GM19455 (cell line): ENCODE results near the gene RINL.
"Not testable (repeated sequence)": the region's sequence is repeated elsewhere in the genome, so short reads cannot be mapped to it uniquely, and the experiment has no call there.

ENCODE experiments used
- ATAC-seq: cut with Tn5 transposase; IDR thresholded peaks from one replicate; pipeline ENCODE4 v1.9.1; 2021; ENCODE audit not compliant: unreplicated experiment

RINL gene

DNA sequence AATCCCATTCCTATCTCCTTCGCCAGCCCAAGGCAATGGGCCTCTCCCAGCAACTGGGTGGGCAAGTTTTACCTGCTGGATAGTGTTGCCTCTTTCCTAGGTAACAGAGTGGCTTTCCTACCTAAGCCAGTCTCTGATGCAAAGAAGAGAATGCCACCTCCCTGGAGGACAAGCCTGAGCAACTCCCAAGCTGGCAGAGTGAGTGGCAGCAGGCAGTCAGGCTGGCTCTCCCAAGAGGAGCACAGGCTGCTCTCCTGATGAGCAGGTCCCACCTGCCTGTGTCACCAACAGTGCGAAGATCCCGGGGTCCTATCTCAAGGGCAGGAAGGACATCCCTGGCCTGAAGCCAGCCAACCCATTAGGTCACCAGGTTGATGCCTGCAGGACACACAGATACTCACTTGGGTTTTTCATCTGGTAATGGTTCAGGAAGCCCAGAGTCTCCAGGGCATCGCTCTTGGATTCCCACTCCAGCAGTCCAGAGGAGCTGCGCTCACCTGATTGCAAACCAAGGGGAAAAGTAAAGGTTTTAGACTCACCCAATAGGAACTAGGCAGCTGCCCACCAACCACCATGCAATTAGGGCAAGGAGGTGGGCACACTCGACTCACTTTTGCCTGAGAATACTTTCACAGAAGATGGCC lies 41.0 kb downstream of the RINL start:
- no peak for ATAC-seq

DNA sequence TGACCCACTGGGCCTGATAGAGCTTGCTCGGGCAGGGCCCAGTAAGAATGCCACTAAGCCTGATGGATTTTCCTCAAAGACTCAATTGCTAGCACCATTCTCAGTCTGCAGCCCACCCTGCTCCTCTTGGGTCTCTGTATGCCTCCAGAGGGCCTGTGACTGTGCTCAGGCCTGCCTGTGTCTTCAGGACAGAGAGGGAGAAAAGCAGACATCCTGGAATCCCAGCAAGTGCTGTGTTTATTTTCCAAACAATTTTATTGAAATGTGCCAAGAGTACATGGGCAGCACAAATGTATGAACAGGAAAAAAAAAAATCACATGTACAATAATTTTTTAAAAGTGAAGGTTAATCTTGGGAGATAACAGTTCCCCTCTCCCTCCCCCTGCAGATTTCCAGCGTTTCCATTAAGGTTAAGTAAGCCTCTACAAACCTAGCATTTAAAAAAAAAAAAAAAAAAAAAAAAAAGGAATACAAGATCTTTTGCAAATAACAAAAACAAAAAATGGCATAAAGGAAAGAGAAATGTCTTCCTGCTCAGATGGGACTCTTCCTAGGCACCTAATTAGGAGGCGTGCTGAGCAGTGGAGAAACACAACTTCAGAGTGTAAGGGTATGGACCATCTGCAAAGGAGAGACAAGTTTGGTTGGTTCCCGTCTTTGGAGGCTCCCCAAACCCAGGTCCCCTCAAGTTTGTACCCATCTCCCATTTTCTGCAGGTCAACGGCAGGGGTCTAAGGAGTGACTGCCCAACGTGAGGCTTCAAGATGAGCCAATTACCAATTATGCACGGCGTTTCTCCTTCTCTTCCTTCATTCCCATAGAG lies 41.7 kb downstream of the RINL start:
- no peak for ATAC-seq

GRCh38 chr19:38834590-38834989 lies 43.5 kb downstream of the RINL start:
- ATAC-seq, result no peak

- ATAC-seq, result no peak
These were observed 44.0 kb downstream of the RINL start for GRCh38 chr19:38834104-38834490.

DNA sequence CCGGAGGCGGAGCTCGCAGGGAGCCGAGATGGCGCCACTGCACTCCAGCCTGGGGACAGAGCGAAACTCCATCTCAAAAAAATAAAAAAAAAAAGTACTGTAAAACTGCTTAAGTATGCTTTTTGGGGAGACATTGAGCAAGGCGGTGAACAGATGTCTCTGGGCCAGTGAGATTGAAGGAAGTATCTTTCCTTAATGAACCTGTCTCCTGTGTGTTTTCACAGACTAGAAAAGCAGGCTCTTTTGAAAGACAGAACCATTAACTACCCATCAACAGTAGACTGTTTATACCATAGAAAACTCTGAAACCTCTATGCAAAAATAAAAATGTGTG lies 45.0 kb downstream of the RINL start:
- no peak for ATAC-seq

- ATAC-seq, result peak; percentile 33
These were observed 46.9 kb downstream of the RINL start for GRCh38 chr19:38831142-38831605.

DNA sequence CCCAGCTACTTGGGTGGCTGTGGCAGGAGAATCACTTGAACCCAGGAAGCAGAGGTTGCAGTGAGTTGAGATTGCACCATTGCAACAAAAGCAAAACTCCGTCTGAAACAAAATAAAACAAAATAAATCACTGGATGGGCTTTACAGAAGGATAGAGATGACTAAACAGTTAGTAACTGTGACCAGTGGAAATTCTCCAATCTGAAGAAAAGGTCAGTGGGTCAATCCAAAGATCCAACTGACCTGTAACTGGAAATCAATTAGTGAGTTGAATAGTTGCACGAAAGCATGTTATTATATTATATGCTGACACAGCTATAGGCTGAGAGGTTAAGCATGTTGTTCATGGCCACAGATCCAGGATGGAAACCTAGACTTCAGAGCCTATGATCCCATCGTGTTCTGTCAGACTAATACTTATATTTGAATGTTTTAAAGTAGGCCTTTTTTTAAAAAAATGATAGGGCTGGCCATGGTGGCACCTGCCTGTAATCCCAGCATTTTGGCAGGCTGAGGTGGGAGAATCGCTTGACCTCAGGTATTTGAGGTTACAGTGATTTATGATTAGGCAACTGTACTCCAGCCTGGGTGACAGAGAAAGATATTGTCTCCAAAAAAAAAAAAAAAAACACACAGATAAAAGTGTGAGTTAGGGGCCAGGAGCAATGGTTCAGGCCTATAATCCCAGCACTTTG lies 47.9 kb downstream of the RINL start:
- ATAC-seq, result no peak

DNA sequence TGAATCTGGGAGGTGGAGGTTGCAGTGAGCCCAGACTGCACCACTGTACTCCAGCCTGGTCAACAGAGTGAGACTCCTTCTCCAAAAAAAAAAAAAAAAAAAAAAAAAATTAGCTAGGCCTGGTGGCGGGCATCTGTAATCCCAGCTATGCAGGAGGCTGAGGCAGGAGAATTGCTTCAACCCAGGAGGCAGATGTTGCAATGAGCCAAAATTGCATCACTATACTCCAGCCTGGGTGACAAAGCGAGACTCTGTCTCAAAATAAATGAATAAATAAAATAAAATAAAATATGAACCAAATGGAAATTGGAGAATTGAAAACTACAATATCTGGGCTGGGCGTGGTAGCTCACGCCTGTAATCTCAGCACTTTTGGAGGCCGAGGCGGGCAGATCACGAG lies 48.9 kb downstream of the RINL start:
- ATAC-seq, result not testable (repeated sequence)

DNA sequence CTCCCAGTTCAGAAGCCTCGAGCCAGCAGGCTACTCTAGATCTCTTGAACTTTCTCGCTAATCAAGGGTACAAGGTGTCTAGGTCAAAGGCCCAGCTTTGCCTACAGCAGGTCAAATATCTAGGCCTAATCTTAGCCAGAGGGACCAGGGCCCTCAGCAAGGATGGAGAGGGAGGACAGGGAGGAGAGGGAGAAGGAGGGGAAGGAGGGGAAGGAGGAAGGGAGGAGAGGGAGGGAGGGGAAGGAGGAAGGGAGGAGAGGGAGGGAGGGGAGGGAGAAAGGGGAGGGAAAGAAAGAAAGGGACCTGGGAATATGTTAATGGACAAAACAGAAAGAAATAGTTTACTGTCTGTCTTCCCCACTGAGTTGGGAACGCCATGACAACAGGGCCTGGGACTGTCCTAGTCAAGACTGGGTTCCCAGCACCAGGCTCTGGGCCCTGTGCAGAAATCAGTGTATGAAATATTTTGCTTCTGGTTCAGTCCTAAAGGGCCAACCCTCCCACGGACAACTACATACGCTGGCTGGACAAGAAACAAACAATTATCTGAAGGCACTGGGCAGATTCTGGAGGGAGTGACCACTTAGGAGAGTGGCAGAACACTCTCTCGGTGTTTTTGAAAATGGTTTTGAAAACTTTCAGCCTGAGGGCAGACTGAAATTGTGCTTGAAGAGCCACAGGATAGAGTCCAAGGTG lies 51.1 kb downstream of the RINL start:
- ATAC-seq, result no peak

DNA sequence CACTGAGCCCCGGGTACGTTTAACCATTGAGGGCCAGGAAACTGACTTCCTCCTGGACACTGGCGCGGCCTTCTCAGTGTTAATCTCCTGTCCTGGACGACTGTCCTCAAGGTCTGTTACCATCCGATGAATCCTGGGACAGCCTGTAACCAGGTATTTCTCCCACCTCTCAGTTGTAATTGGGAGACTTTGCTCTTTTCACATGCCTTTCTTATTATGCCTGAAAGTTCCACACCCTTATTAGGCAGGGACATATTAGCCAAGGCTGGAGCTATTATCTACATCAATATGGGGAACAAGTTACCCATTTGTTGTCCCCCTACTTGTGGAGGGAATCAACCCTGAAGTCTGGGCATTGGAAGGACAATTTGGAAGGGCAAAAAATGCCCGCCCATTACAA lies 52.1 kb downstream of the RINL start:
- not testable (repeated sequence) for ATAC-seq

GRCh38 chr19:38821230-38821825 lies 56.7 kb downstream of the RINL start:
- not testable (repeated sequence) for ATAC-seq

GRCh38 chr19:38819231-38819920 lies 58.7 kb downstream of the RINL start:
- no peak for ATAC-seq
